HL-60 (cell line): ENCODE results near the gene FAM76A.
A peak's percentile ranks its signal among the peaks of the same experiment; 100 is the strongest.
"Not testable (repeated sequence)": the region's sequence is repeated elsewhere in the genome, so short reads cannot be mapped to it uniquely, and the experiment has no call there.

Experiments
- DNase-seq, 2 experiments: peaks; one replicate each; pipeline ENCODE4 v3.0.0-alpha.2; 2010 to 2020; ENCODE audit warnings: low read depth in 1 of 2, low spot score in 1 of 2
- H3K27ac ChIP-seq: fragments of 250-450 bp; sonication (Bioruptor Pico); replicated peaks from 2 replicates; pipeline ENCODE4 v1.5.1; 2020; ENCODE audit warnings: mild to moderate bottlenecking, moderate library complexity
- H3K27me3 ChIP-seq: fragments of 250-450 bp; sonication (Bioruptor Pico); 2 replicates; pipeline ENCODE4 v1.5.1; 2021; ENCODE audit warnings: mild to moderate bottlenecking, moderate library complexity; ENCODE audit not compliant: insufficient read depth, poor library complexity, severe bottlenecking
- H3K4me3 ChIP-seq: replicated peaks from 2 replicates; pipeline ENCODE4 v1.5.1; 2011; ENCODE audit warnings: mild to moderate bottlenecking, control low read depth, low read length; ENCODE audit not compliant: insufficient read depth
- GABPA ChIP-seq: IDR thresholded peaks from 2 replicates; pipeline ENCODE4 v1.6.1; 2012; ENCODE audit warnings: low read depth
- POLR2AphosphoS5 ChIP-seq: IDR thresholded peaks from 2 replicates; pipeline ENCODE4 v1.6.1; 2012; ENCODE audit warnings: low read depth
- REST ChIP-seq: IDR thresholded peaks from 2 replicates; pipeline ENCODE4 v1.6.1; 2012; ENCODE audit warnings: low read depth; ENCODE audit not compliant: insufficient replicate concordance
- SPI1 ChIP-seq: IDR thresholded peaks from 2 replicates; pipeline ENCODE4 v1.6.1; 2012; ENCODE audit warnings: low read depth, mild to moderate bottlenecking, borderline replicate concordance
- TF ChIP-seq, protein P1 (sequence below): IDR thresholded peaks from one replicate; pipeline ENCODE4 v1.5.1; 2011; ENCODE audit warnings: low read length, control low read depth, inconsistent platforms; ENCODE audit not compliant: insufficient read depth

Gene FAM76A

GRCh38 chr1:27773826-27774445, 48.2 kb downstream of the FAM76A start:
- H3K4me3 ChIP-seq = peak overlapping the region; percentile 100
- TF ChIP-seq, protein P1, sequence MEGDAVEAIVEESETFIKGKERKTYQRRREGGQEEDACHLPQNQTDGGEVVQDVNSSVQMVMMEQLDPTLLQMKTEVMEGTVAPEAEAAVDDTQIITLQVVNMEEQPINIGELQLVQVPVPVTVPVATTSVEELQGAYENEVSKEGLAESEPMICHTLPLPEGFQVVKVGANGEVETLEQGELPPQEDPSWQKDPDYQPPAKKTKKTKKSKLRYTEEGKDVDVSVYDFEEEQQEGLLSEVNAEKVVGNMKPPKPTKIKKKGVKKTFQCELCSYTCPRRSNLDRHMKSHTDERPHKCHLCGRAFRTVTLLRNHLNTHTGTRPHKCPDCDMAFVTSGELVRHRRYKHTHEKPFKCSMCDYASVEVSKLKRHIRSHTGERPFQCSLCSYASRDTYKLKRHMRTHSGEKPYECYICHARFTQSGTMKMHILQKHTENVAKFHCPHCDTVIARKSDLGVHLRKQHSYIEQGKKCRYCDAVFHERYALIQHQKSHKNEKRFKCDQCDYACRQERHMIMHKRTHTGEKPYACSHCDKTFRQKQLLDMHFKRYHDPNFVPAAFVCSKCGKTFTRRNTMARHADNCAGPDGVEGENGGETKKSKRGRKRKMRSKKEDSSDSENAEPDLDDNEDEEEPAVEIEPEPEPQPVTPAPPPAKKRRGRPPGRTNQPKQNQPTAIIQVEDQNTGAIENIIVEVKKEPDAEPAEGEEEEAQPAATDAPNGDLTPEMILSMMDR = no peak
- peak; percentile 94 for TF ChIP-seq SPI1
- TF ChIP-seq GABPA = no peak
- TF ChIP-seq POLR2AphosphoS5 = no peak
- H3K27me3 ChIP-seq = no peaks in the 10 kb centered on the region
- peak in 1 of 2 experiments; percentile 43 for DNase-seq
- peak overlapping the region; percentile 54 for H3K27ac ChIP-seq

GRCh38 chr1:27774654-27775053, 48.9 kb downstream of the FAM76A start:
- H3K27me3 ChIP-seq = no peaks in the 10 kb centered on the region
- H3K27ac ChIP-seq = no peak overlapping the region
- TF ChIP-seq POLR2AphosphoS5 (no peak), SPI1 (no peak)
- TF ChIP-seq, protein P1 = no peak
- H3K4me3 ChIP-seq = no peak overlapping the region
- no peak for DNase-seq

DNA sequence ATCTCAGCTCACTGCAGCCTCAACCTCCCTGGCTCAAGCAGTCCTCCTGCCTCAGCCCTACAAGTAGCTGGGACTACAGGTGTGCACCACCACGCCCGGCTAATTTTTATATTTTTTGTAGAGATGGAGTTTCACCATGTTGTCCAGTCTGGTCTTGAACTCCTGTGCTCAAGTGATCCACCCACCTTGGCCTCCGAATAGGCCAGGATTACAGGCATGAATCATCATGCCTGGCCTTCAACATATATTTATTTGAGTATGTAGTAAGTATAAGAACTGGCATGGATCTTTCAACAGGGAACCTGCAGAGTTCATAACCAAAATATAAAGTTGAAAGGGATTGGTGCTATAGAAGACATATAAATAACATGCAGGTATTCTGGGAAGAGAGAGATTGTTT, 49.6 kb downstream of the FAM76A start:
- not testable (repeated sequence) for H3K27ac ChIP-seq, H3K4me3 ChIP-seq, H3K27me3 ChIP-seq, DNase-seq

DNA sequence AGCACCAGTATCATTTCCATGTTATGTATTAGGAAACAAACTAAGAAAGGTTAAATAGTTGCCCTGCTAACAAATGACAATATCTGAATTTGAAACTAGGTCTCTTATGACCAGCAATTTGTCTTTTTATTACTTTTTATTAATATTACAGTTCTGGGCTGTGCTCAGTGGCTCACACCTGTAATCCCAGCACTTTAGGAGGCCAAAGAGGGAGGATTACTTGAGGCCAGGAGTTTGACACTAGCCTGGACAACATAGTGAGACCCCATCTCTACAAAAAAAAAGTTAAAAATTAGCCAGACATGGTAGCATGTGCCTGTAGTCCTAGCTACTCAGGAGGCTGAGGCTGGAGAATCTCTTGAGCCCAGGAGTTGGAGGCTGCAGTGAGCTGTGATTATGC, 50.5 kb downstream of the FAM76A start:
- H3K27ac ChIP-seq, DNase-seq, H3K4me3 ChIP-seq, H3K27me3 ChIP-seq: not testable (repeated sequence)

DNA sequence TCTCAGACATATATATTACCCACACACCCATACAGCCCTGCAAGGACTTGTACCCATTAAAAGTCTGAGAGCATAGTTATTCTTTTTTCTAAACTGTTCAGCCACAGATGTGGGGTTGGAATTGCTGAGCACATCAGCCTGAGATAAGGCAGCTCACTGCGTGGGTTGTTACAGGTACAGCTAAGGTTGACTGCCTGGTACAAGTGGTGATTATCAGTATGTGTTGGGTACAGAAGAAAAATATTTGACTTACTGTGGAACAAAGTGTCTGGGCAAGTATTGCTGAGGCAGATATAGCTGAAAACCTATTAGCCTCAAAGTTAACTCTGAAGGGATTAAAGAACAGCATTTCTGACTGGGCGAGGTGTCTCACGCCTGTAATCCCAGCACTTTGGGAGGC, 52.3 kb downstream of the FAM76A start:
- no peak overlapping the region for H3K4me3 ChIP-seq
- H3K27ac ChIP-seq = no peak overlapping the region
- TF ChIP-seq GABPA (no peak), SPI1 (no peak), POLR2AphosphoS5 (no peak), REST (no peak)
- TF ChIP-seq, protein P1 = no peak
- H3K27me3 ChIP-seq = no peaks in the 10 kb centered on the region
- DNase-seq = no peak

GRCh38 chr1:27779122-27779521, 53.4 kb downstream of the FAM76A start:
- TF ChIP-seq, protein P1 = no peak
- TF ChIP-seq GABPA = no peak
- TF ChIP-seq REST = no peak
- TF ChIP-seq SPI1 = no peak
- no peak for TF ChIP-seq POLR2AphosphoS5
- Histone ChIP-seq H3K27me3 (no peaks in the 10 kb centered on the region), H3K4me3 (no peak overlapping the region), H3K27ac (no peak overlapping the region)
- DNase-seq = no peak
